Progenitor cell of endocrine pancreas (in vitro differentiated cells): Measurements from ENCODE around the gene ENDOU. TPM values are rescaled to one million over a fixed set of nuclear protein-coding genes. Genes with fewer than 3 reads are reported as not detected.

Experiments
- DNase-seq: peaks from one replicate; pipeline ENCODE4 v3.0.0; 2021; ENCODE audit warnings: low spot score; ENCODE audit not compliant: unreplicated experiment
- H3K27ac Mint-ChIP-seq: 2 replicates; pipeline ENCODE4 v1.8.0; 2021; ENCODE audit warnings: mild to moderate bottlenecking, moderate library complexity, mixed read lengths
- H3K27me3 Mint-ChIP-seq: 2 replicates; pipeline ENCODE4 v1.8.0; 2021; ENCODE audit warnings: mixed read lengths
- H3K36me3 Mint-ChIP-seq: 2 replicates; pipeline ENCODE4 v1.8.0; 2022; ENCODE audit warnings: mixed read lengths; ENCODE audit not compliant: insufficient read depth
- H3K4me1 Mint-ChIP-seq: 2 replicates; pipeline ENCODE4 v1.8.0; 2021; ENCODE audit warnings: low read depth, mixed read lengths
- H3K4me3 Mint-ChIP-seq: 2 replicates; pipeline ENCODE4 v1.8.0; 2021; ENCODE audit warnings: low read depth, mild to moderate bottlenecking, moderate library complexity, mixed read lengths
- H3K9me3 Mint-ChIP-seq: 2 replicates; pipeline ENCODE4 v1.8.0; 2021; ENCODE audit warnings: low read depth, mixed read lengths
- CTCF ChIP-seq: fragments of 200-600 bp; sonication (generic); IDR thresholded peaks from one replicate; pipeline ENCODE4 v1.5.0; 2021; ENCODE audit warnings: antibody characterized with exemption, mild to moderate bottlenecking; ENCODE audit not compliant: unreplicated experiment
- long read RNA-seq: library from polyadenylated mRNA; unstranded; transcript quantifications from one replicate; pipeline ENCODE4 v2.0.0, GENCODE V29; 2020
- total RNA-seq: library from RNA; stranded (reverse); gene quantifications from 2 replicates; pipeline ENCODE4 v1.2.1, GENCODE V29; 2021

The ENDOU gene
- not detected in 2 replicates for total RNA-seq
- long read RNA-seq = 0 reads

- Mint-ChIP-seq H3K36me3 (no peaks in the 10 kb centered on the region), H3K27ac (peak within 1 kb of the TSS; percentile 25), H3K9me3 (no peaks in the 10 kb centered on the region), H3K4me3 (no peak within 1 kb of the TSS), H3K27me3 (no peaks in the 10 kb centered on the region), H3K4me1 (peaks cover 12% of the 10 kb centered on the region)
- no peak for TF ChIP-seq CTCF
- no peak for DNase-seq
Measured at GRCh38 chr12:47725091-47725772, at the start of gene ENDOU. ENDOU (minus strand) TSS chr12:47725490; CDS start chr12:47725413, 77 bp downstream.

- H3K4me3 Mint-ChIP-seq = peak overlapping the region; percentile 88
- TF ChIP-seq CTCF = no peak
Measured at GRCh38 chr12:47774663-47775062, 49.4 kb upstream of the ENDOU start.

GRCh38 chr12:47773858-47774580 is 48.7 kb upstream of the ENDOU start:
- Mint-ChIP-seq H3K4me3 (peak overlapping the region; percentile 88), H3K27me3 (peaks cover 4% of the 10 kb centered on the region), H3K27ac (peak overlapping the region; percentile 86), H3K36me3 (no peaks in the 10 kb centered on the region), H3K4me1 (peaks cover 8% of the 10 kb centered on the region), H3K9me3 (no peaks in the 10 kb centered on the region)
- TF ChIP-seq CTCF = no peak
- no peak for DNase-seq

More at GRCh38 chr12:47774663-47775062, 49.4 kb upstream of the ENDOU start:
- Mint-ChIP-seq H3K27ac (no peak overlapping the region), H3K36me3 (no peaks in the 10 kb centered on the region), H3K4me1 (peaks cover 9% of the 10 kb centered on the region), H3K9me3 (no peaks in the 10 kb centered on the region), H3K27me3 (peaks cover 4% of the 10 kb centered on the region)
- no peak for DNase-seq

- no peaks in the 10 kb centered on the region for H3K9me3 Mint-ChIP-seq
- peak; percentile 71 for DNase-seq
- peaks cover 4% of the 10 kb centered on the region for H3K27me3 Mint-ChIP-seq
- TF ChIP-seq CTCF = peak; percentile 41
- peak within 1 kb of the TSS; percentile 86 for H3K27ac Mint-ChIP-seq
- peak within 1 kb of the TSS; percentile 88 for H3K4me3 Mint-ChIP-seq
- no peaks in the 10 kb centered on the region for H3K36me3 Mint-ChIP-seq
- H3K4me1 Mint-ChIP-seq = peaks cover 7% of the 10 kb centered on the region
Measured at GRCh38 chr12:47773062-47773857, 48.0 kb upstream of the ENDOU start, which contains the start of gene SLC48A1. SLC48A1 (plus strand) TSS chr12:47773238; CDS start chr12:47773305, 67 bp downstream.

- Mint-ChIP-seq H3K36me3 (no peaks in the 10 kb centered on the region), H3K9me3 (no peaks in the 10 kb centered on the region), H3K4me3 (peak overlapping the region; percentile 83), H3K4me1 (peaks cover 7% of the 10 kb centered on the region), H3K27ac (peak overlapping the region; percentile 86), H3K27me3 (peaks cover 4% of the 10 kb centered on the region)
- no peak for DNase-seq
- TF ChIP-seq CTCF = no peak
Measured at GRCh38 chr12:47772738-47773061, 47.4 kb upstream of the ENDOU start.
